GM06990 (cell line): ENCODE measurements around the gene CTDP1.

Experiments used
- DNase-seq: peaks from one replicate; pipeline ENCODE4 v3.0.0-alpha.2; 2011; ENCODE audit not compliant: insufficient read length; ENCODE audit errors: extremely low read depth
- H3K27me3 ChIP-seq: replicated peaks from 2 replicates; pipeline ENCODE4 v1.6.0; 2011; ENCODE audit warnings: low read length; ENCODE audit not compliant: control insufficient read depth, insufficient read depth
- H3K36me3 ChIP-seq: 2 replicates; pipeline ENCODE4 v1.5.1; 2011; ENCODE audit warnings: low read length; ENCODE audit not compliant: control insufficient read depth, insufficient read depth
- H3K4me3 ChIP-seq: replicated peaks from 2 replicates; pipeline ENCODE4 v1.5.1; 2011; ENCODE audit warnings: low read depth, mild to moderate bottlenecking, control low read depth, low read length
- TF ChIP-seq, protein P1 (sequence below): IDR thresholded peaks from 2 replicates; pipeline ENCODE4 v1.5.1; 2011; ENCODE audit warnings: low read length, control low read depth, mild to moderate bottlenecking, inconsistent platforms; ENCODE audit not compliant: insufficient read depth, poor library complexity, severe bottlenecking

Gene CTDP1

DNA sequence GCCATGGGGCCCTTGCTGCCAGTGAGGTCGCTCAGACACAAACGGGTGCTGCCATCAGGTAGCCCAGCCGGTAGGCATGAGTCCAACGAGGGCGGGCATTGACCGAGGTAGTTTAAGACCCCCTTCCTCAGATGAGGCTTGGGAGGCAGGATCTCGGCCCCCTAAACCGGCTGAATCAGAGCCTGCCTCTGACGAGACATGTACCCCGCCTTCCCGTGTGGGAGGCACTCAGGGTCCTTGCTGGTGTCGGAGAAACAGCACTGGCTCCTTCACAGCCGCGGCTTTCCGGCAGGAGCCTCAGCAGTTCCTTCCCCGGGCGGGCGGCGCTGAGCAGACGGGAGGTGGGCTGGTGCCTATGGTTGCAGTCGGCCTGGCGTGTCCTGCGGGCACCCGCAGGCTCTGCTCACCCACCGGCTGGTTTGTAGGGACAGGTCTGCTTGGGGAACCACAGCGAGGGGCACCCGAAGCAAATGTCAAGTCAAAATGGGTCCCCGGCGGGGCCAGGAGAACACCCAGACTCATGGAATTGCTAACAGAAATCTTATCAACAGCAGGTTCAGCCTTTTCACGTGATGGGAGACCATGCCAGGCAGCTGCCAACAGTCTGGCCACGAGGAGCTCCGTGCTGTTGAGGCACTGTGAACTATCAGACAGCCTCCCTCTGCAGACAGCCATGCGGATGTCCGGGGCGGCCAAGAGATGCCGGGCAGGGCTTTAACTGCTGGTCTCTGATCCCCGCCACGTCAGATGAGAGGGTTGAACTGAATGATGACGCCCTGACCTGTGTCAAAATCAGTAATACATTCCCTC, 121.0 kb downstream of the CTDP1 start:
- no peak for DNase-seq
- TF ChIP-seq, protein P1, sequence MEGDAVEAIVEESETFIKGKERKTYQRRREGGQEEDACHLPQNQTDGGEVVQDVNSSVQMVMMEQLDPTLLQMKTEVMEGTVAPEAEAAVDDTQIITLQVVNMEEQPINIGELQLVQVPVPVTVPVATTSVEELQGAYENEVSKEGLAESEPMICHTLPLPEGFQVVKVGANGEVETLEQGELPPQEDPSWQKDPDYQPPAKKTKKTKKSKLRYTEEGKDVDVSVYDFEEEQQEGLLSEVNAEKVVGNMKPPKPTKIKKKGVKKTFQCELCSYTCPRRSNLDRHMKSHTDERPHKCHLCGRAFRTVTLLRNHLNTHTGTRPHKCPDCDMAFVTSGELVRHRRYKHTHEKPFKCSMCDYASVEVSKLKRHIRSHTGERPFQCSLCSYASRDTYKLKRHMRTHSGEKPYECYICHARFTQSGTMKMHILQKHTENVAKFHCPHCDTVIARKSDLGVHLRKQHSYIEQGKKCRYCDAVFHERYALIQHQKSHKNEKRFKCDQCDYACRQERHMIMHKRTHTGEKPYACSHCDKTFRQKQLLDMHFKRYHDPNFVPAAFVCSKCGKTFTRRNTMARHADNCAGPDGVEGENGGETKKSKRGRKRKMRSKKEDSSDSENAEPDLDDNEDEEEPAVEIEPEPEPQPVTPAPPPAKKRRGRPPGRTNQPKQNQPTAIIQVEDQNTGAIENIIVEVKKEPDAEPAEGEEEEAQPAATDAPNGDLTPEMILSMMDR: no peak
- Histone ChIP-seq H3K4me3 (no peak overlapping the region), H3K27me3 (peaks cover 4% of the 10 kb centered on the region), H3K36me3 (no peaks in the 10 kb centered on the region)

DNA sequence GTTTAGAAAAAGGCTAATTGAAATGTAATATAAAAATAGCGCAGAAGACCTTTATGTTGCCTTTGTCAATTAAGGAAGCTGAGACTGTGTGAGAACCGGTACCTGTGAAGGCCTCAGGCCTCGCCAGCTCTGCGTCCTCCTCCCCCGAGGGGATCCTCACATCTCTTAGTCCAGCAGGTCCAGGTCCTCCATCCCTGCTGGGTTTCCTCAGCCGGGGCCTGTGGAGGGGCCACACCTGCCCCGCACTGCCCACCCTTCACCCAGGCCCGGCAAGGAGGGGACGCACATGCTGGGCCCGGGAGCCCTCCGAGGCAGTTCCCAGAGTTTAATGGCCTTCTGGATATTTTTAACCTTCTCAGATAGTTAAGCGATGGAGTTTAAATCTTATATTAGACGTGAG, 121.6 kb downstream of the CTDP1 start:
- Histone ChIP-seq H3K27me3 (peaks cover 4% of the 10 kb centered on the region), H3K4me3 (no peak overlapping the region), H3K36me3 (no peaks in the 10 kb centered on the region)
- TF ChIP-seq, protein P1: no peak
- no peak for DNase-seq

DNA sequence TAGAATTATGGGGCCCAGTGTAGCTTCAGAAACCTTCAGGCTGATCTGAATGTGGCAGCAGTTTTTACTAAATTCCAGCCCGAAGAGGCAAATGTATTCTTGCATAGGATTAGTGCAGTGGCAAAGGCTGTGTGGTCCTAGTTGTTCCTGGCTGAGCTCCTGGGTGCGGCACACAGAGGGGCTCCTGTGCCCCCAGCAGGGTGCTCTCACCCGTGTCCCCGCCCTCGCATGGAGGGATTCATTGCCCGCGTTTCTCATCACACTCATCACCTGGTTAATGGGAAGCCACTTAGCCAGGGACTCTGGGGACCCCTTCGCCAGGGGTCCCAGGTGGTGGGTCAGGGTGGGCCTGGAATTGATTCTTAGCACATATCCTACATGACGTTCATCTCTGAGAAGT, 122.0 kb downstream of the CTDP1 start:
- DNase-seq: no peak
- no peaks in the 10 kb centered on the region for H3K36me3 ChIP-seq
- H3K4me3 ChIP-seq: no peak overlapping the region
- peaks cover 4% of the 10 kb centered on the region for H3K27me3 ChIP-seq
- TF ChIP-seq, protein P1: no peak

DNA sequence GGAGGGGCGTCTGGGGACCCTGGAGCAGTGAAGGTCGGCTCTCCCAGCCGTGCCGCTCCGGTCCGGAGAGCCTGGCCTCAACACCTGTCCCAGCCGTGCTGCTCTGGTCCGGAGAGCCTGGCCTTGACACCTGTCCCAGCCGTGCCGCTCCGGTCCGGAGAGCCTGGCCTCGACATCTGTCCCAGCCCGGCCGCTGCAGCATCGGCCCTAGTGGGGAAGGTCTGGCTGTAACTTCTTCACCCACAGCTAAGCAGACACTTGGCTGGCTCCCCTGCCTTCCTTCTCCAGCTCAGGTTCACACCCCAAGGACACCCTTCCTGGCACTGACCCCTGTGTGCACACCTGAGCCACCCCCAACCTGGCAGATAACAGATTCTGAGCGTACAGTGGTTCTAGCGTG, 122.7 kb downstream of the CTDP1 start:
- no peak for DNase-seq
- H3K36me3 ChIP-seq: no peaks in the 10 kb centered on the region
- no peak overlapping the region for H3K4me3 ChIP-seq
- TF ChIP-seq, protein P1: no peak
- H3K27me3 ChIP-seq: peaks cover 4% of the 10 kb centered on the region

GRCh38 chr18:79803611-79804051, 124.0 kb downstream of the CTDP1 start:
- Histone ChIP-seq H3K36me3 (no peaks in the 10 kb centered on the region), H3K27me3 (peaks cover 2% of the 10 kb centered on the region), H3K4me3 (no peak overlapping the region)
- TF ChIP-seq, protein P1: no peak
- no peak for DNase-seq
